MCF 10A (cell line): ENCODE data around the gene RFK. TPM values are rescaled to one million over a fixed set of nuclear protein-coding genes. Genes with fewer than 3 reads are reported as not detected.

Experiments used
- BruUV-seq: library from RNA; stranded (reverse); fragments of 400-500 nt; replicated peaks from 2 replicates; lab custom pipeline; 2021; lab: Mats Ljungman, UMichigan
- CTCF ChIA-PET: fragments of 300-600 bp; sonication (Branson Sonifier 250); formaldehyde crosslinking; extraction: SDS; loops from one replicate; lab custom pipeline; 2021; ENCODE audit warnings: antibody characterized with exemption, inconsistent platforms; lab: Yijun Ruan, JAX
- POLR2A ChIA-PET: fragments of 300-600, 350-650 bp; sonication (Branson Sonifier 250); formaldehyde crosslinking; extraction: SDS; loops from one replicate; lab custom pipeline; 2020; ENCODE audit warnings: antibody characterized with exemption, inconsistent platforms; lab: Yijun Ruan, JAX
- DNase-seq: peaks from one replicate; pipeline ENCODE4 v3.0.0-alpha.2; 2018; ENCODE audit not compliant: unreplicated experiment
- H3K27ac Mint-ChIP-seq: one replicate; pipeline ENCODE4 v1.8.0; 2022; ENCODE audit warnings: mild to moderate bottlenecking, low read depth, mixed read lengths; ENCODE audit not compliant: unreplicated experiment
- H3K27me3 Mint-ChIP-seq: one replicate; pipeline ENCODE4 v1.8.0; 2022; ENCODE audit warnings: mixed read lengths; ENCODE audit not compliant: insufficient read depth, unreplicated experiment
- H3K36me3 Mint-ChIP-seq: one replicate; pipeline ENCODE4 v1.8.0; 2022; ENCODE audit warnings: mild to moderate bottlenecking, moderate library complexity, mixed read lengths; ENCODE audit not compliant: insufficient read depth, unreplicated experiment
- H3K4me1 Mint-ChIP-seq: one replicate; pipeline ENCODE4 v1.8.0; 2022; ENCODE audit warnings: mixed read lengths; ENCODE audit not compliant: insufficient read depth, unreplicated experiment
- H3K4me3 Mint-ChIP-seq: one replicate; pipeline ENCODE4 v1.8.0; 2022; ENCODE audit warnings: mild to moderate bottlenecking, moderate library complexity, mixed read lengths; ENCODE audit not compliant: unreplicated experiment
- H3K9me3 Mint-ChIP-seq: one replicate; pipeline ENCODE4 v1.8.0; 2022; ENCODE audit warnings: mixed read lengths; ENCODE audit not compliant: unreplicated experiment
- CTCF ChIP-seq: fragments of 200-600 bp; IDR thresholded peaks from one replicate; pipeline ENCODE4 v1.8.0; 2022; ENCODE audit warnings: antibody characterized with exemption, mild to moderate bottlenecking; ENCODE audit not compliant: unreplicated experiment
- intact Hi-C: fragments of 100-400 bp; cut with micrococcal nuclease; formaldehyde crosslinking; loops from 2 replicates; pipeline ENCODE4 v1.14.1; 2022
- total RNA-seq: library from RNA; stranded (reverse); gene quantifications from 2 replicates; pipeline ENCODE4 v1.2.3, GENCODE V29; 2022

Gene RFK
- total RNA-seq, 1 experiment from 2014 or later = 22.6 TPM

GRCh38 chr9:76431601-76432000 is 37.4 kb upstream of the RFK start:
- H3K4me1 Mint-ChIP-seq = no peaks in the 10 kb centered on the region
- H3K9me3 Mint-ChIP-seq = no peaks in the 10 kb centered on the region
- H3K4me3 Mint-ChIP-seq = no peak overlapping the region
- TF ChIP-seq CTCF = no peak
- no peak overlapping the region for H3K27ac Mint-ChIP-seq
- intact Hi-C loops = no loop called here
- ChIA-PET POLR2A (no interaction called here), CTCF (interaction anchor here (0.7 to 1.4 kb wide), 2 partner anchors 198 to 227 kb away, joined by 5 read pairs; no protein-coding TSS in a partner anchor)
- BruUV-seq = no TSS peak
- no peak for DNase-seq
- no peaks in the 10 kb centered on the region for H3K27me3 Mint-ChIP-seq
- H3K36me3 Mint-ChIP-seq = no peaks in the 10 kb centered on the region

GRCh38 chr9:76426807-76427419 is 32.7 kb upstream of the RFK start:
- ChIA-PET POLR2A (interaction anchor here (0.6 kb wide), 1 partner anchor 33 kb away, joined by 3 read pairs; no protein-coding TSS in a partner anchor), CTCF (interaction anchor here (0.6 to 1.3 kb wide), 2 partner anchors 62 to 231 kb away, joined by 3 read pairs; no protein-coding TSS in a partner anchor)
- no peaks in the 10 kb centered on the region for H3K9me3 Mint-ChIP-seq
- intact Hi-C loops = no loop called here
- no peak for TF ChIP-seq CTCF
- no peaks in the 10 kb centered on the region for H3K36me3 Mint-ChIP-seq
- no peak overlapping the region for H3K27ac Mint-ChIP-seq
- DNase-seq = no peak
- H3K4me3 Mint-ChIP-seq = no peak overlapping the region
- no peaks in the 10 kb centered on the region for H3K4me1 Mint-ChIP-seq
- no TSS peak for BruUV-seq
- no peaks in the 10 kb centered on the region for H3K27me3 Mint-ChIP-seq

- no peaks in the 10 kb centered on the region for H3K4me1 Mint-ChIP-seq
- H3K27ac Mint-ChIP-seq = no peak overlapping the region
- BruUV-seq = no TSS peak
- no peaks in the 10 kb centered on the region for H3K36me3 Mint-ChIP-seq
- no peak for DNase-seq
- ChIA-PET POLR2A (no interaction called here), CTCF (interaction anchor here (0.7 to 1.3 kb wide), 3 partner anchors 19 to 279 kb away, joined by 3 to 8 read pairs (median 5); no protein-coding TSS in a partner anchor)
- no peaks in the 10 kb centered on the region for H3K9me3 Mint-ChIP-seq
- TF ChIP-seq CTCF = no peak
- intact Hi-C loops = no loop called here
- no peaks in the 10 kb centered on the region for H3K27me3 Mint-ChIP-seq
- no peak overlapping the region for H3K4me3 Mint-ChIP-seq
These were observed 31.6 kb upstream of the RFK start for GRCh38 chr9:76425677-76426453.

- Mint-ChIP-seq H3K27ac (no peak overlapping the region), H3K9me3 (no peaks in the 10 kb centered on the region), H3K4me3 (no peak overlapping the region), H3K36me3 (no peaks in the 10 kb centered on the region), H3K4me1 (no peaks in the 10 kb centered on the region), H3K27me3 (no peaks in the 10 kb centered on the region)
- TF ChIP-seq CTCF = no peak
- intact Hi-C loops = no loop called here
- BruUV-seq = no TSS peak
- POLR2A ChIA-PET = no interaction called here
- no peak for DNase-seq
- CTCF ChIA-PET = interaction anchor here (0.6 kb wide), 1 partner anchor 60 kb away, joined by 3 read pairs; no protein-coding TSS in a partner anchor
These were observed 30.3 kb upstream of the RFK start for GRCh38 chr9:76424491-76424890.
